MCF 10A (cell line): ENCODE results near the gene CCDC24. TPM values are rescaled to one million over a fixed set of nuclear protein-coding genes. Genes with fewer than 3 reads are reported as not detected.
A peak's percentile ranks its signal among the peaks of the same experiment; 100 is the strongest.

Experiments used
- BruUV-seq: library from RNA; stranded (reverse); fragments of 400-500 nt; replicated peaks from 2 replicates; lab custom pipeline; 2021; lab: Mats Ljungman, UMichigan
- CTCF ChIA-PET: fragments of 300-600 bp; sonication (Branson Sonifier 250); formaldehyde crosslinking; extraction: SDS; loops from one replicate; lab custom pipeline; 2021; ENCODE audit warnings: antibody characterized with exemption, inconsistent platforms; lab: Yijun Ruan, JAX
- POLR2A ChIA-PET: fragments of 300-600, 350-650 bp; sonication (Branson Sonifier 250); formaldehyde crosslinking; extraction: SDS; loops from one replicate; lab custom pipeline; 2020; ENCODE audit warnings: antibody characterized with exemption, inconsistent platforms; lab: Yijun Ruan, JAX
- DNase-seq: peaks from one replicate; pipeline ENCODE4 v3.0.0-alpha.2; 2018; ENCODE audit not compliant: unreplicated experiment
- H3K27ac Mint-ChIP-seq: one replicate; pipeline ENCODE4 v1.8.0; 2022; ENCODE audit warnings: mild to moderate bottlenecking, low read depth, mixed read lengths; ENCODE audit not compliant: unreplicated experiment
- H3K27me3 Mint-ChIP-seq: one replicate; pipeline ENCODE4 v1.8.0; 2022; ENCODE audit warnings: mixed read lengths; ENCODE audit not compliant: insufficient read depth, unreplicated experiment
- H3K36me3 Mint-ChIP-seq: one replicate; pipeline ENCODE4 v1.8.0; 2022; ENCODE audit warnings: mild to moderate bottlenecking, moderate library complexity, mixed read lengths; ENCODE audit not compliant: insufficient read depth, unreplicated experiment
- H3K4me1 Mint-ChIP-seq: one replicate; pipeline ENCODE4 v1.8.0; 2022; ENCODE audit warnings: mixed read lengths; ENCODE audit not compliant: insufficient read depth, unreplicated experiment
- H3K4me3 Mint-ChIP-seq: one replicate; pipeline ENCODE4 v1.8.0; 2022; ENCODE audit warnings: mild to moderate bottlenecking, moderate library complexity, mixed read lengths; ENCODE audit not compliant: unreplicated experiment
- H3K9me3 Mint-ChIP-seq: one replicate; pipeline ENCODE4 v1.8.0; 2022; ENCODE audit warnings: mixed read lengths; ENCODE audit not compliant: unreplicated experiment
- CTCF ChIP-seq: fragments of 200-600 bp; IDR thresholded peaks from one replicate; pipeline ENCODE4 v1.8.0; 2022; ENCODE audit warnings: antibody characterized with exemption, mild to moderate bottlenecking; ENCODE audit not compliant: unreplicated experiment
- intact Hi-C: fragments of 100-400 bp; cut with micrococcal nuclease; formaldehyde crosslinking; loops from 2 replicates; pipeline ENCODE4 v1.14.1; 2022
- total RNA-seq: library from RNA; stranded (reverse); gene quantifications from 2 replicates; pipeline ENCODE4 v1.2.3, GENCODE V29; 2022

Gene CCDC24
- total RNA-seq, 1 experiment from 2014 or later = 4.8 TPM

- intact Hi-C loops = no loop called here
- DNase-seq = no peak
- CTCF ChIA-PET = interaction anchor here (0.6 to 1.2 kb wide), 2 partner anchors 12 to 62 kb away, joined by 3 to 6 read pairs; no protein-coding TSS in a partner anchor
- Mint-ChIP-seq H3K36me3 (peaks cover 37% of the 10 kb centered on the region), H3K27me3 (no peaks in the 10 kb centered on the region), H3K27ac (no peak overlapping the region), H3K4me3 (no peak overlapping the region), H3K4me1 (peaks cover 18% of the 10 kb centered on the region), H3K9me3 (no peaks in the 10 kb centered on the region)
- no peak for TF ChIP-seq CTCF
- no TSS peak for BruUV-seq
- POLR2A ChIA-PET = no interaction called here
Measured at GRCh38 chr1:43986712-43987111, 4.7 kb upstream of the CCDC24 start.

- Mint-ChIP-seq H3K27me3 (no peaks in the 10 kb centered on the region), H3K36me3 (peaks cover 38% of the 10 kb centered on the region), H3K4me3 (no peak overlapping the region), H3K27ac (no peak overlapping the region), H3K9me3 (no peaks in the 10 kb centered on the region), H3K4me1 (peaks cover 13% of the 10 kb centered on the region)
- no TSS peak for BruUV-seq
- ChIA-PET POLR2A (interaction anchor here (0.7 to 5.0 kb wide), 2 partner anchors 12 to 84 kb away, joined by 3 to 30 read pairs; partner anchors contain the start of gene ATP6V0B), CTCF (interaction anchor here (1.2 to 1.4 kb wide), 2 partner anchors 53 to 61 kb away, joined by 5 to 6 read pairs; no protein-coding TSS in a partner anchor)
- intact Hi-C loops = no loop called here
- no peak for DNase-seq
- no peak for TF ChIP-seq CTCF
Measured at GRCh38 chr1:43987159-43987902, 4.1 kb upstream of the CCDC24 start.

GRCh38 chr1:43990271-43991199 lies 864 bp upstream of the CCDC24 start:
- BruUV-seq = TSS peak; percentile 25
- DNase-seq = no peak
- Mint-ChIP-seq H3K9me3 (no peaks in the 10 kb centered on the region), H3K4me3 (peak overlapping the region; percentile 89), H3K36me3 (peaks cover 23% of the 10 kb centered on the region), H3K27ac (peak overlapping the region; percentile 92), H3K27me3 (no peaks in the 10 kb centered on the region), H3K4me1 (no peaks in the 10 kb centered on the region)
- POLR2A ChIA-PET = interaction anchor here (0.7 to 5.0 kb wide), 5 partner anchors 11 to 553 kb away, joined by 3 to 30 read pairs (median 3); partner anchors contain the start of gene ATP6V0B
- intact Hi-C loops = no loop called here
- CTCF ChIA-PET = interaction anchor here (1.3 to 2.6 kb wide), 6 partner anchors 15 to 227 kb away, joined by 3 to 13 read pairs (median 6); partner anchors contain the start of gene ATP6V0B
- no peak for TF ChIP-seq CTCF
